GM08714 (cell line): Measurements from ENCODE around the gene ZMAT3.
"Not testable (repeated sequence)": the region's sequence is repeated elsewhere in the genome, so short reads cannot be mapped to it uniquely, and the experiment has no call there.

ENCODE experiments used
- H3K4me3 ChIP-seq: fragments of 200-500 bp; sonication (Bioruptor generic); 2 replicates; pipeline ENCODE4 v1.5.1; 2014; ENCODE audit warnings: mild to moderate bottlenecking, low read length, inconsistent platforms
- ZNF274 ChIP-seq: IDR thresholded peaks from 2 replicates; pipeline ENCODE4 v1.6.1; 2012; ENCODE audit warnings: mild to moderate bottlenecking, low read depth, low read length

The ZMAT3 gene

GRCh38 chr3:179071323-179072099 is at the start of gene ZMAT3:
Gene ZMAT3, minus strand, starts transcription at chr3:179071809. Its CDS starts 4,057 bp downstream, at chr3:179067752.
- peak within 1 kb of the TSS; percentile 86 for H3K4me3 ChIP-seq
- no peak for TF ChIP-seq ZNF274

GRCh38 chr3:179116816-179117215 is 45.2 kb upstream of the ZMAT3 start:
- H3K4me3 ChIP-seq: no peak overlapping the region
- TF ChIP-seq ZNF274: no peak

- H3K4me3 ChIP-seq: not testable (repeated sequence)
Observed at GRCh38 chr3:179115444-179115843, 43.8 kb upstream of the ZMAT3 start.

GRCh38 chr3:179113903-179114302 is 42.3 kb upstream of the ZMAT3 start:
- no peak for TF ChIP-seq ZNF274
- no peak overlapping the region for H3K4me3 ChIP-seq

GRCh38 chr3:179108086-179108485 is 36.5 kb upstream of the ZMAT3 start:
- TF ChIP-seq ZNF274: no peak
- H3K4me3 ChIP-seq: no peak overlapping the region

- no peak overlapping the region for H3K4me3 ChIP-seq
- no peak for TF ChIP-seq ZNF274
Observed at GRCh38 chr3:179107617-179108016, 36.0 kb upstream of the ZMAT3 start.

- TF ChIP-seq ZNF274: no peak
- no peak overlapping the region for H3K4me3 ChIP-seq
Observed at GRCh38 chr3:179105881-179106280, 34.3 kb upstream of the ZMAT3 start.

- H3K4me3 ChIP-seq: no peak overlapping the region
- TF ChIP-seq ZNF274: no peak
Observed at GRCh38 chr3:179100652-179101051, 29.0 kb upstream of the ZMAT3 start.

GRCh38 chr3:179098388-179099077 is 26.9 kb upstream of the ZMAT3 start:
- TF ChIP-seq ZNF274: no peak
- H3K4me3 ChIP-seq: no peak overlapping the region

GRCh38 chr3:179093807-179094206 is 22.2 kb upstream of the ZMAT3 start:
- no peak overlapping the region for H3K4me3 ChIP-seq
- no peak for TF ChIP-seq ZNF274

- no peak for TF ChIP-seq ZNF274
- H3K4me3 ChIP-seq: no peak overlapping the region
Observed at GRCh38 chr3:179091113-179091512, 19.5 kb upstream of the ZMAT3 start.

- no peak for TF ChIP-seq ZNF274
- no peak overlapping the region for H3K4me3 ChIP-seq
Observed at GRCh38 chr3:179088306-179088705, 16.7 kb upstream of the ZMAT3 start.

GRCh38 chr3:179083977-179084376 is 12.4 kb upstream of the ZMAT3 start:
- no peak for TF ChIP-seq ZNF274
- H3K4me3 ChIP-seq: no peak overlapping the region

- H3K4me3 ChIP-seq: no peak overlapping the region
- no peak for TF ChIP-seq ZNF274
Observed at GRCh38 chr3:179082416-179082815, 10.8 kb upstream of the ZMAT3 start.

- no peak for TF ChIP-seq ZNF274
- H3K4me3 ChIP-seq: no peak overlapping the region
Observed at GRCh38 chr3:179081885-179082284, 10.3 kb upstream of the ZMAT3 start.
